Ovary (tissue), 9 donors: ENCODE measurements around the gene IDH2. TPM values are rescaled to one million over a fixed set of nuclear protein-coding genes. Genes with fewer than 3 reads are reported as not detected.
"Not testable (repeated sequence)": the region's sequence is repeated elsewhere in the genome, so short reads cannot be mapped to it uniquely, and the experiment has no call there.

Source experiments
- DNase-seq, 5 donors: peaks; one replicate each; pipeline ENCODE4 v3.0.0-alpha.2; 2019 to 2020
- H3K27ac ChIP-seq, 2 donors: fragments of 200-600 bp; one replicate each; pipeline versions ENCODE4 v1.5.1 to v1.8.0; 2019 to 2022
- H3K27me3 ChIP-seq: fragments of 200-600 bp; one replicate; pipeline ENCODE4 v1.8.0; 2022
- H3K36me3 ChIP-seq: fragments of 200-600 bp; sonication (generic); one replicate; pipeline ENCODE4 v1.5.1; 2019
- H3K4me1 ChIP-seq: one replicate; pipeline ENCODE4 v1.8.1; 2013; ENCODE audit warnings: mild to moderate bottlenecking, moderate library complexity; ENCODE audit not compliant: insufficient read depth
- H3K4me3 ChIP-seq: fragments of 200-600 bp; sonication (generic); one replicate; pipeline ENCODE4 v1.5.1; 2017
- H3K9me3 ChIP-seq, 2 donors: fragments of 200-600 bp in 1 of 2; sonication (generic) in 1 of 2; one replicate each; pipeline versions ENCODE4 v1.5.1 to v1.8.1; 2013 to 2019; ENCODE audit warnings: mild to moderate bottlenecking in 1 of 2, moderate library complexity in 1 of 2
- EP300 ChIP-seq: sonication (generic); formaldehyde crosslinking; IDR thresholded peaks from one replicate; pipeline ENCODE4 v1.6.1; 2017; ENCODE audit warnings: antibody characterized with exemption
- POLR2A ChIP-seq: fragments of 450-650 bp; IDR thresholded peaks from one replicate; pipeline ENCODE4 v1.6.1; 2017; ENCODE audit warnings: antibody characterized with exemption, mild to moderate bottlenecking, moderate library complexity
- WGBS, 3 donors: extraction: QIAGEN DNeasy Blood & Tissue Kit in 1 of 3; methylation state at CpG; one replicate each; pipeline versions ENCODE4 v1.1.5 to v1.1.7; 2013 to 2017; 5-methylcytosine and 5-hydroxymethylcytosine counted together
- intact Hi-C, 4 donors: fragments of 100-400 bp; cut with DNase I; formaldehyde crosslinking; loops; one replicate each; pipeline versions ENCODE4 v1.11.0 to v1.15.1; 2022 to 2023
- polyA plus RNA-seq, 2 donors: library from polyadenylated mRNA; stranded (reverse); fragments of 200-250 nt in 1 of 2; fragments of 350-450 nt in 1 of 2; fragmentation: Illumina TruSeq in 1 of 2; extraction: RNeasy Lipid Tissue Mini Kit (QIAGEN cat#74804) in 1 of 2; gene quantifications; one replicate each; pipeline ENCODE4 v1.2.3, GENCODE V29; 2013 to 2014
- total RNA-seq, 7 donors: library from RNA; depleted of rRNA in 2 of 7; stranded (reverse); fragments of >200 nt in 2 of 7; fragmentation: NEBNext Ultra II Directional in 3 of 7; extraction: Animal tissue kit (Norgen Biotek cat#: 25700) in 3 of 7; gene quantifications; one replicate each; pipeline versions ENCODE4 v1.1.0 to v1.2.4, GENCODE V29; 2016 to 2023
- TF ChIP-seq, protein P1 (sequence below), 3 donors: fragments of 450-650 bp in 2 of 3; fragments of 200-600 bp in 1 of 3; IDR thresholded peaks; one replicate each; pipeline versions ENCODE4 v1.5.1 to v1.8.0; 2016 to 2022; ENCODE audit warnings: antibody characterized with exemption in 3 of 3, mild to moderate bottlenecking in 1 of 3
- donor health status: DM: no; HTN: no; CAD: no; lungs with moderate emphysema.
- donor health status: DM: no; HTN: no; CAD: no.
- donor health status: Bipolar disorder and iron deficiency.
- donor health status: DM: yes; HTN: yes; CAD: no.
- donor health status: DM: no; HTN: no; CAD: no.
- donor health status: DM: yes; HTN: yes; CAD: no.

The IDH2 gene
- total and polyA plus RNA-seq, 9 donors, result 13.7 to 44.6 (median 25.4) TPM

- TF ChIP-seq, protein P1, sequence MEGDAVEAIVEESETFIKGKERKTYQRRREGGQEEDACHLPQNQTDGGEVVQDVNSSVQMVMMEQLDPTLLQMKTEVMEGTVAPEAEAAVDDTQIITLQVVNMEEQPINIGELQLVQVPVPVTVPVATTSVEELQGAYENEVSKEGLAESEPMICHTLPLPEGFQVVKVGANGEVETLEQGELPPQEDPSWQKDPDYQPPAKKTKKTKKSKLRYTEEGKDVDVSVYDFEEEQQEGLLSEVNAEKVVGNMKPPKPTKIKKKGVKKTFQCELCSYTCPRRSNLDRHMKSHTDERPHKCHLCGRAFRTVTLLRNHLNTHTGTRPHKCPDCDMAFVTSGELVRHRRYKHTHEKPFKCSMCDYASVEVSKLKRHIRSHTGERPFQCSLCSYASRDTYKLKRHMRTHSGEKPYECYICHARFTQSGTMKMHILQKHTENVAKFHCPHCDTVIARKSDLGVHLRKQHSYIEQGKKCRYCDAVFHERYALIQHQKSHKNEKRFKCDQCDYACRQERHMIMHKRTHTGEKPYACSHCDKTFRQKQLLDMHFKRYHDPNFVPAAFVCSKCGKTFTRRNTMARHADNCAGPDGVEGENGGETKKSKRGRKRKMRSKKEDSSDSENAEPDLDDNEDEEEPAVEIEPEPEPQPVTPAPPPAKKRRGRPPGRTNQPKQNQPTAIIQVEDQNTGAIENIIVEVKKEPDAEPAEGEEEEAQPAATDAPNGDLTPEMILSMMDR (IDR thresholded peaks at IDR 0.05), result no peak
- TF ChIP-seq POLR2A (no peak), EP300 (no peak)
- intact Hi-C loops, result loop anchor here in 3 of 4 donors (10.0 kb wide), 4 partner anchors 168 to 328 kb away; partner anchors contain the start of gene AP3S2 (in 1 of the 3)
- 89 to 92% (median 90%) methylated on average over 16 to 17 of the region's 17 CpGs for WGBS, 3 donors
- no peak for DNase-seq
- Histone ChIP-seq H3K36me3 (no peaks in the 10 kb centered on the region), H3K27me3 (no peaks in the 10 kb centered on the region), H3K9me3 (no peaks in the 10 kb centered on the region), H3K4me3 (no peak overlapping the region), H3K4me1 (no peaks in the 10 kb centered on the region), H3K27ac (no peak overlapping the region)
Measured at GRCh38 chr15:90072978-90073640, 29.2 kb downstream of the IDH2 start.

GRCh38 chr15:90071220-90071807, 31.0 kb downstream of the IDH2 start:
- Histone ChIP-seq H3K36me3 (no peaks in the 10 kb centered on the region), H3K4me1 (no peaks in the 10 kb centered on the region), H3K27me3 (no peaks in the 10 kb centered on the region), H3K9me3 (no peaks in the 10 kb centered on the region), H3K4me3 (no peak overlapping the region), H3K27ac (no peak overlapping the region)
- peak; percentile 65 to 81 (median 80) for DNase-seq
- WGBS, 3 donors, result 47 to 52% (median 51%) methylated on average over 5 of the region's 5 CpGs
- TF ChIP-seq POLR2A, result no peak
- TF ChIP-seq, protein P1 (IDR thresholded peaks at IDR 0.05), result peak; percentile 38 to 53 (median 43)
- intact Hi-C loops, result loop anchor here in 3 of 4 donors (10.0 kb wide), 4 partner anchors 167 to 327 kb away; partner anchors contain the start of gene AP3S2 (in 1 of the 3)

DNA sequence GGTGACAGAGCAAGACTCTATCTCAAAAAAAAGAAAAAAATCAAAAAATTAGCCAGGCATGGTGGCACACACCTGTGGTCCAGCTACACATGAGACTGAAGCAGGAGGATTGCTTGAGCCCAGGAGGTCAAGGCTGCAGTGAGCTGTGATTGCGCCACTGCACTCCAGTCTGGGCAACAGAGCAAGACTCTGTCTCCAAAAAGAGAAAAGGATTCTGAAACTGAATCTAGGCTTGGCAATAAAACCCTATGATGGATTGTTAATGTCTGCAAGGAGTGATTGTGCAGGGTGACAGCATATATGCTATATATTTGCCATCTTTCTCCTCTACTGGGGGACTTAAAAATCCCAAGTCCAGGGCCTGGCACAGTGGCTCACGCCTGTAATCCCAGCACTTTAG, 31.6 kb downstream of the IDH2 start:
- H3K27me3 ChIP-seq, DNase-seq, H3K36me3 ChIP-seq, H3K4me1 ChIP-seq, H3K27ac ChIP-seq, H3K4me3 ChIP-seq, H3K9me3 ChIP-seq: not testable (repeated sequence)
- intact Hi-C loops, result loop anchor here in 3 of 4 donors (10.0 kb wide), 4 partner anchors 166 to 326 kb away; partner anchors contain the start of gene AP3S2 (in 1 of the 3)
- 92 to 99% (median 95%) methylated on average over 2 of the region's 2 CpGs for WGBS, 3 donors

GRCh38 chr15:90067953-90068606, 34.2 kb downstream of the IDH2 start:
- TF ChIP-seq, protein P1 (IDR thresholded peaks at IDR 0.05), result no peak
- no peak for TF ChIP-seq POLR2A
- no peak for TF ChIP-seq EP300
- H3K36me3 ChIP-seq, result no peaks in the 10 kb centered on the region
- no peak overlapping the region for H3K27ac ChIP-seq
- H3K9me3 ChIP-seq, result no peaks in the 10 kb centered on the region
- no peak for DNase-seq
- WGBS, 3 donors, result 92 to 95% (median 94%) methylated on average over 37 of the region's 37 CpGs
- H3K27me3 ChIP-seq, result no peaks in the 10 kb centered on the region
- no peak overlapping the region for H3K4me3 ChIP-seq
- H3K4me1 ChIP-seq, result peaks cover 6% of the 10 kb centered on the region
- intact Hi-C loops, result loop anchor here in 1 of 4 donors (10.0 kb wide), 2 partner anchors 73 to 173 kb away; partner anchors contain the start of gene AP3S2
